Progenitor cell of endocrine pancreas (in vitro differentiated cells): ENCODE measurements around the gene BEX4. TPM values are rescaled to one million over a fixed set of nuclear protein-coding genes. Genes with fewer than 3 reads are reported as not detected.
"Not testable (repeated sequence)": the region's sequence is repeated elsewhere in the genome, so short reads cannot be mapped to it uniquely, and the experiment has no call there.

Experiments used
- DNase-seq: peaks from one replicate; pipeline ENCODE4 v3.0.0; 2021; ENCODE audit warnings: low spot score; ENCODE audit not compliant: unreplicated experiment
- H3K27ac Mint-ChIP-seq: 2 replicates; pipeline ENCODE4 v1.8.0; 2021; ENCODE audit warnings: mild to moderate bottlenecking, moderate library complexity, mixed read lengths
- H3K27me3 Mint-ChIP-seq: 2 replicates; pipeline ENCODE4 v1.8.0; 2021; ENCODE audit warnings: mixed read lengths
- H3K36me3 Mint-ChIP-seq: 2 replicates; pipeline ENCODE4 v1.8.0; 2022; ENCODE audit warnings: mixed read lengths; ENCODE audit not compliant: insufficient read depth
- H3K4me1 Mint-ChIP-seq: 2 replicates; pipeline ENCODE4 v1.8.0; 2021; ENCODE audit warnings: low read depth, mixed read lengths
- H3K4me3 Mint-ChIP-seq: 2 replicates; pipeline ENCODE4 v1.8.0; 2021; ENCODE audit warnings: low read depth, mild to moderate bottlenecking, moderate library complexity, mixed read lengths
- H3K9me3 Mint-ChIP-seq: 2 replicates; pipeline ENCODE4 v1.8.0; 2021; ENCODE audit warnings: low read depth, mixed read lengths
- CTCF ChIP-seq: fragments of 200-600 bp; sonication (generic); IDR thresholded peaks from one replicate; pipeline ENCODE4 v1.5.0; 2021; ENCODE audit warnings: antibody characterized with exemption, mild to moderate bottlenecking; ENCODE audit not compliant: unreplicated experiment
- total RNA-seq: library from RNA; stranded (reverse); gene quantifications from 2 replicates; pipeline ENCODE4 v1.2.1, GENCODE V29; 2021

BEX4 gene
- total RNA-seq, 1 donor from 2014 or later: 74.9 TPM

- Mint-ChIP-seq H3K4me1 (no peaks in the 10 kb centered on the region), H3K36me3 (no peaks in the 10 kb centered on the region), H3K9me3 (peaks cover 7% of the 10 kb centered on the region), H3K27me3 (peaks cover 2% of the 10 kb centered on the region), H3K27ac (no peak overlapping the region), H3K4me3 (no peak overlapping the region)
- no peak for DNase-seq
- TF ChIP-seq CTCF: no peak
Measured at GRCh38 chrX:103177556-103177955, 37.4 kb upstream of the BEX4 start.

- H3K4me1 Mint-ChIP-seq: peaks cover 9% of the 10 kb centered on the region
- H3K27ac Mint-ChIP-seq: peak overlapping the region; percentile 52
- H3K36me3 Mint-ChIP-seq: no peaks in the 10 kb centered on the region
- no peak overlapping the region for H3K4me3 Mint-ChIP-seq
- H3K27me3 Mint-ChIP-seq: peaks cover 2% of the 10 kb centered on the region
- DNase-seq: no peak
- H3K9me3 Mint-ChIP-seq: peaks cover 22% of the 10 kb centered on the region
- no peak for TF ChIP-seq CTCF
Measured at GRCh38 chrX:103183912-103184311, 31.0 kb upstream of the BEX4 start.

- Mint-ChIP-seq H3K36me3 (no peaks in the 10 kb centered on the region), H3K9me3 (peaks cover 16% of the 10 kb centered on the region), H3K4me3 (no peak overlapping the region), H3K27me3 (no peaks in the 10 kb centered on the region), H3K27ac (no peak overlapping the region), H3K4me1 (peaks cover 9% of the 10 kb centered on the region)
- DNase-seq: no peak
- no peak for TF ChIP-seq CTCF
Measured at GRCh38 chrX:103187953-103188475, 26.9 kb upstream of the BEX4 start.

GRCh38 chrX:103197721-103198306 lies 17.1 kb upstream of the BEX4 start:
- H3K9me3 Mint-ChIP-seq: peaks cover 10% of the 10 kb centered on the region
- H3K27ac Mint-ChIP-seq: no peak overlapping the region
- no peak overlapping the region for H3K4me3 Mint-ChIP-seq
- H3K4me1 Mint-ChIP-seq: no peaks in the 10 kb centered on the region
- no peaks in the 10 kb centered on the region for H3K27me3 Mint-ChIP-seq
- no peaks in the 10 kb centered on the region for H3K36me3 Mint-ChIP-seq
- DNase-seq: no peak
- TF ChIP-seq CTCF: no peak

- H3K36me3 Mint-ChIP-seq, DNase-seq, H3K4me1 Mint-ChIP-seq, H3K27ac Mint-ChIP-seq, H3K4me3 Mint-ChIP-seq, H3K27me3 Mint-ChIP-seq: not testable (repeated sequence)
- peaks cover 14% of the 10 kb centered on the region for H3K9me3 Mint-ChIP-seq
Measured at GRCh38 chrX:103198668-103199067, 16.2 kb upstream of the BEX4 start.

- peaks cover 11% of the 10 kb centered on the region for H3K9me3 Mint-ChIP-seq
- no peaks in the 10 kb centered on the region for H3K4me1 Mint-ChIP-seq
- DNase-seq: no peak
- H3K27ac Mint-ChIP-seq: no peak overlapping the region
- H3K36me3 Mint-ChIP-seq: no peaks in the 10 kb centered on the region
- H3K27me3 Mint-ChIP-seq: no peaks in the 10 kb centered on the region
- no peak for TF ChIP-seq CTCF
- H3K4me3 Mint-ChIP-seq: no peak overlapping the region
Measured at GRCh38 chrX:103201041-103201440, 13.9 kb upstream of the BEX4 start.
